Femur (tissue), 1 donor: ENCODE data around the gene RPL23.

Source experiments
- DNase-seq: peaks from one replicate; pipeline ENCODE4 v3.0.0-alpha.2; 2017

The RPL23 gene

DNA sequence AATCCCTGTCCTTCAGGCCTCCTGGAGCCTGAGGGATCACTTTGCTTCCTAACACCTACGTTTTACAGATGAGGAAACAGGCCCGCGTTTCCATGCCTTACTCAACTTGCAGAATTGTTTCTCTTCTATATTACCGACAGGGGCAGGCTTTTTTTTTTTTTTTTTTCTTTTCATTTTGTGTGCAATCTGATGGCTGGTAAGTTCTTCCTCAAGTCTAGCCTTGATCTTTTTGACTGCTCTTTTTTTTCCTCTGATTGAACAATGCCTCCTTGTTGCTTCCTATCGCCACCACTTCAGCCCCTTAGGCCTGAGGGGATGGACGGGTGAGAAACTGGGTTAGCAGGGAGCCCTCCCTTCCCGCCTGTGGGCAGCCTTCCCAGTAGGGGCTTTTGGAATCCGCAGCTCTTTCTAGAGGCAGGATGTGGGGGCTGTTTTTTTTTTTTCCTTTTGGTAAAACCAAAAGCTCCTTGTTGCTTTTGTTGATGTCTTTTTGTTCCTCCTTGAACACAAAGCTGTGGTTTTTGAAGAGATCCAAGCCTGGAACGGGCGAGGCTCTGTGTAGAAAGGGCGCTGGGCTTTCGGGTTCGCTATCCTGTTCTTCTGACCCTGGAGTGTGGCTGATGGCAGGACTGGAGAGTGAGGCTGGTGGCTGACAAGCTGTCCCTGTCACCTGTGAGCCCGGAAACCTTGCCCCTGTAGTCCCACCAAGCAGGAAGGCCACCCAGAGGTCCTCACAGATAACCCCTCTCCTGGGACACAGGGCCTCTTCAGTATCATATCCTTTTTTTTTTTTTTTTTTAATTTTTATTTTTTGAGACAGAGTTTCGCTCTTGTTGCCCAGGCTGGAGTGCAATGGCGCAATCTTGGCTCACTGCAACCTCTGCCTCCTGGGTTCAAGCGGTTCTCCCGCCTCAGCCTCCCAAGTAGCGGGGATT is 30.3 kb upstream of the RPL23 start:
- no peak for DNase-seq

DNA sequence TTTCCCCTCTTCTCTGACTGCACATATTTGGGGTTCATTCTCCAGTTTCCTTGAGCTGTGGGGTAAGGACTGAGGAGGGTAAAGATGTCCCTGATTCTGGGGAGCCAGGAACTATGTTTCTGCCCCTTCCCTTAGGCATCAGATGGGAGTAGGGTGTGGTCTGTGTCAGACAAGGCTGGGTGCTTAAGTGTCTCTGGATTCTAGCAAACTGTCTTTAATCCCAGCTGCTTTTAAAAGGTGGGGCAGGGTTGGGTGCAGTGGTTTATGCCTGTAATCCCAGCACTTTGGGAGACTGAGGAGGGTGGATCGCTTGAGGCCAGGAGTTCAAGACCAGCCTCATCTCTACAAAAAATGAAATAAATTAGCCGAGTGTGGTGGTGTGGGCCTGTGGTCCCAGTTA is 29.3 kb upstream of the RPL23 start:
- no peak for DNase-seq

DNA sequence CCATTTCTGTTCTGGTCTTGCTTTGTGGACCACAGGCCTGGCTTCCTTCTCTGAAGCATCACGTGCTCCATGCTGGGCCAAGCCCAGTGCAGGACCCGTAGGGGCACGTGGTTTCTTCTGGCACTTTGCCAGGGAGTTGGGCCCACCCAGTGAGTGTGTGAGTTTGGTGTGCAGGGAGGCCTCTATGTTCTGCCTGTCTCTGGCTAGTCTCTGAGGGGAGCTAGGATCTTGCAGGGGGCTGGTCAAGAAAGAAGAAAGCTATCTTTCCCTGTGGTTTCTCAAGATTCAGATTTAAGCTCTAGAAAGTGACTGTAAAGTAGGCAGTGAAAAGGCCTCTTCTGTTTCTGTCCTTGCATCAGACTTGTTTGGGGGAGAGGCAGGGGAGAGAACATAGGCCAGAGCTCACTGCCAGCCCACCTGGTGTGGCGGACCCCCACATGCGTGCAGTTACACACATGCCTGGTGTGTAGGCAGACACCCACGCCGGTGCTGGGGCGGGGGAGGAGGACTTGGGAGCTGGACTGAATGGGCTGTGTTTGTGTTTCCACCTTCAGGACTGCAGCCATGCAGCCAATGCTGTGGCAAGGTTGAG is 28.2 kb upstream of the RPL23 start:
- DNase-seq = peak; percentile 85

DNA sequence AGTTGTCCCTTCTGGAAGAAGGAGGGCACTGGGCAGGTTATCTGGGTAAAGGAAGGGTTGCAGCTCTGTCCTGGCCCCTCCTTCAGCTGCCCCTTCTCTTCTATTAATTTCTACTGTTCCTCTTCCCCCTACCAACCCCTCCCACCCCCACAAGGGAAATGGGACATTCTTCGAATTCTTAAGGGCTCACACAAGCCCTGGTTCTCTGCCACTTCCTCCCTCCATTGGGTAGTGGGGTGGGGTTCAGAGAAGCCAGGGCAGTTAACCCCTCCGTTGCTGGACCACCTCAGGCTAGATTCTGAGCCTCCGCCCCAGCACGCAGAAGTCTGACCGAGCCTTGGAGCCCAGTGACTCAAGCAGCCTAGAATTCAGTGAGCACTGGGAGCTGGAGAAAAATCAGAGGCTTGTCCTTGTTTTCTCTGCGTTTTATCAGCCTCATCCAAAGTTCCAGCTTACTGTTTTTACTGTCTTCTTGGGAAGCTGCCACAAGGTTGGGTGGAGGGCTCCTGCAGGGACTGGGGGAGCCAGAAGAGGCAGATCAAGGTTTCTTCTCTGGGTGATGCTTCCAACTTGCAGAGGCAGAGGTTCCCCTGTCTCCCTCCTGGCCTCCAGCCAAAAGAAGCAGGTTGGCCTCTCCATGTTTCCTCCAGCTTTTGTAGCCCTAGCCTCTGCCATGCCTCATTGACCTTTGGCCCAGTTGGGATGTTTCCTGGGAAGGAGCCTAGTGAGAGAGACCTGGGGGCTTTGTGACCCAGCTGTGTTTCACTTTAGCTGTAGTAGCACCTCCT is 26.6 kb upstream of the RPL23 start:
- peak; percentile 82 for DNase-seq

DNA sequence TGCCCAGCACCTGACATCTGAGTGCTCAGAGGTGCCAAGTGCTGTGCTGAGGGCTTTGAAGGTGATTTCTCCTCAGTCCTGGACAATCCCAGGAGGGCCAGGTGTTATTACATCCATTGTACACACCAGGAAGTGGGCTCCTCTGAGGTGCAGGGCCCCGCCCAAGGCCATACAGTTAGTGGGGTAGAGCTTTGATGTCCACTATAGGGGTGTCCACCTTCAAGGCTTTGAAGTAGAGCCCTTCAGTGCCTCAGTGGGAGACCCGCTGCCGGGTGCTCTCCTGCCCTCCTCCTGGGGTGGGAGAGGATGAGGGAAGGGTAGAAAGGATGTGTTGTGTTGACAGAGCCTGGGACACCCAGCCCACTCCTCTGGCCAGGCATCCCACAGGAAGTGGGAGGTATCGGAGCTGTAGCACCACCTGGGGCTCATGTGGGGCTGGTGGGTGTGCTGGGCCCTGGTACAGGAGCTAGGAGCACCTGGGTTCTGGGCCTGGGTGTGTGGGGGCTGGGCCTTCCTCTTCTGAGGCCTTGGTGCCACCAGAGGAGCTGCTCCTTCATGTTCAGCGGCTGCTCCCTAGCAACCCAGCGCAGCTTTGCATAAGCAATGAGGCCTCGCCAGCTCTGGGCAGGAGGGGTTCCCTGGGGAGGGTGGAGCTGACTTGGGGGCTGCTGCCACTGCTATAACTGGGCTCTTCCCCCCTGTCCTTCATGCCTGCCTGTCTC is 23.8 kb upstream of the RPL23 start:
- peak; percentile 59 for DNase-seq

DNA sequence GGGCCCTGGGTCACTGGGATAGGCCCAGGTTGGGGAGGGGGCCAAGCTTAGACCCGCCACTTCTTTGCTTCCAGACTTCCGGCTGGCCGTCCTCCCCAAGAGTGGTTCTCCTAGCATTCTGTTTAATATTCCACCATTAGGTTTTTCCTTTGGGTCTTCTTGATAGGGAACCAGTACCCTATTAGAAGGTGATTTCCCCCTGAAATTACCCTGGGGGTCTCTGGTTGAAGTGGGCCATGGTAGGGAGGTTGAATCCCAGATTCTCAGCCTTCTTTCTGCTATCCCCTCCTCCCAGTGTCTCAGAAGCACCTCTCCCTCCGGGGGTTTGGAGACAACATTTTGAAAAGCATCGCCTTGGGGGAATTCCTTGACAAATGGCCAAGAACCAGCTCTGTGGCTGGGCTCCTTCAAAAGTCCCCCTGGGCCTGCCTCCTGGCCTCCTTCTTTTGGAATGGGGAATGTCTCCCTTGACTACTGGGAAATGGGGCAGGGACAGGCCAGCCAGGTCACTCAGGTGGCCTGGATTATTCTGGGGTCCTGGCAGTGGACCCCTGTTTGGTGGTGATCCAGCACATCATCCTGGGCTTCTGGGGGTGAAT is 22.1 kb upstream of the RPL23 start:
- no peak for DNase-seq

DNA sequence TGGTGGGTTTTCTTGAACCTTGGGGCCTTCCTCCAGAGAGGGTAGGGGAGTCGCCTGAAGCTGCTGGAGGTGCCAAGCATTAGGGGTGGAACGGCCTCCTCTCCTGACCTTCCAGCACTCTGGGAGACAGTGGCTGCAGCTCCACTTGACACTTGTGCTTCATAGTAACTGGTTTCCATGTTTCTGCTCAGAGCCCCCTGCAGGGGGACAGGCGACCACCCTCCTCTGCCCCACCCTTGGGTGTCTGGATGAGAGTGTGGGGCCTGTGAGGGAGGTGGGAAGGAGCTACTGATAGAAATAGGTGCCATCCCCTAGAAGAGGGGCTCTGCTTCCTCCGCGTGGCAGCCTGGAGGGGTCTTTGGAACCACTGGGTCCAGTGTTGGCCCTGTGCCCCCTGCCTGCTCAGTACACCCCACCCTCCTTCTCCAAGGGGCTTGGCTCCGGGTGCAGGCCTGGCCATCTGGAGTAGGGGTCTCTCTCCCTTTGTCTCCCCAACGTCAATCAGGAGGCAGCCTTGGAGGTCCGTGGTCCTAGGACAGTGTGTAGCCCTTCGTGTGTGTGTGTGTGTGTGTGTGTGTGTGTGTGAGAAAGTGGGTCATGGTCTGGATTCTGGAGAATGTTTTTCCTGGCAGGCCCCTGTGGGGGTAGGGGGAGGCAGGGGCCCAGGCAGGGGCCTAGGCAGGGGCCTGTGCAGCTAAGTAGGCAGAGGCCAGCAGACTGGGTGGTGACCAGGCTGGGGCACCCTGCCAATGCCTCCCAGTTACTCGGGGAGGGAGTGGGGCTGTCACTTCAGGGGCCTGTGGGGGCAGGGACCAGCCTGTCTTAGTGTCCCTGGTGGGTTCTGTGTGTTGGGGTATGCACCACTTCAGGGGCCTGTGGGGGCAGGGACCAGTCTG is 21.2 kb upstream of the RPL23 start:
- DNase-seq = peak; percentile 54

DNA sequence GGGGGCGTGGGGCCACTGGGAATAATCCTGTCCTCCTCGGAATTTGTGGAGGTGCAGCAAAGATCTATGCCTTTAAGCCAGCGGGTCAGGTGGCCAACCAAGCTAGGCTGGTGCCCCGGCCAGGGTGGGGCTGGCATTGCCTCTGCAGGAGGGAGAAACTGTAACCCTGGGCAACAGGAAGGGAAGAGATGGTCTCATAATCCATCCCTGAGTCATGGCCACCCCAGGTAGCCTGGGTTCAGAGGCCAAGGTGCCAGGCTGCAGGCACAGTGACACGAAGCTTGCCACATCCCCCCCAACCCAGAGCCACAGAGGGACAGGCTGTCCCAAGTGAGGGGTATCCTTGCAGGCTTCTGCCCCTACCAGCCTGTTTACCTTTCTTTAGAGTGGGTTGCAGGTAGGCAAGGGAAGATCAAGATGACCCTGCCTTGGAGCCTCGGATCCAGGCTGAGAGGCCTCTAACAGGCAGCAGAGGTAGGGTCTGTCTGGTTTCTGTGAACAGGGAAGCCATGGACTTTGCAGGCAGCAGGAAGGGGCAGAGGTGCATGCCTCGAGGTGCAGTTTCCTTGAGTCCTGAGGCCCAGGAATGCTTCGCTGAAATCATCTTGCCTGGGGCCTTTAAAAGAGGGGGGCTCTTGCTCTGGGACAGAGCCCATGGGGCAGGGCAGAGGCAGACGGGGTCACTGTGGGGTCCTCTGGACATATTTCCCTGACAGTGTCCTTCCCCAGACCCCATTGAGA is 20.3 kb upstream of the RPL23 start:
- DNase-seq = no peak

DNA sequence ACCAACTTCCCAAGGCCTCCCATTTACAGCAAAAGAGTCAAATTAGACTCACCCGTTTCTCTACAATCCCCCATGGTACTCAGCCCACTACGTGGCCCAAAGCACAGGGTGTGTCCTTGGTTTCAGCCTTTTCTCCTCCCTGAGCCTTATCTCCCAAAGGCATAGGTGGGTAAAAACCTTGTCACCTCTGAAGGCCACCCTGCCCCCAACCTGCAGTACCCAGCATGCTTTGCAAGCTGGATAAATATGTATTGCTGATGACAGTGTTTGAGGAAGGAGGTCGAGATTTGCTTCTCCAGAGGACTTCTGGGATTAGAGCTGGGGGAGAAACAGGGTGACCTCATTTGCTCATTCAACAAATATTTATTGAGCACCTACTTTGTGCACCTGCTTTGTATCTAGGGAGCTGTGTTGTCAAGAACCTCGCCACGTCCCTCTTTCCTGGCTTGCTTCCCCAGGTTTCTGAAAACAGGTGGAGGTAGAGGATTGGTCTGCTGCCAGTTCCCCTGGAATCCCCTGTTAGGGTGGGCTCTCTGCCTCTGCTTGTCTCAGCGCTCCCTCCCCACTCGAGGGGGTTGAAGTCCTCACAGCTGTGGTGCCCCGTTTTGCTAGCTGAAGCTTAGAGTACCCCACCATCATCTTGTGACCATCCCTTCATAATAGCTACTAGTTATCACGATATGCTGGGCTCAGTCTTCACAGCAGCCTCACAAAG is 19.3 kb upstream of the RPL23 start:
- no peak for DNase-seq

DNA sequence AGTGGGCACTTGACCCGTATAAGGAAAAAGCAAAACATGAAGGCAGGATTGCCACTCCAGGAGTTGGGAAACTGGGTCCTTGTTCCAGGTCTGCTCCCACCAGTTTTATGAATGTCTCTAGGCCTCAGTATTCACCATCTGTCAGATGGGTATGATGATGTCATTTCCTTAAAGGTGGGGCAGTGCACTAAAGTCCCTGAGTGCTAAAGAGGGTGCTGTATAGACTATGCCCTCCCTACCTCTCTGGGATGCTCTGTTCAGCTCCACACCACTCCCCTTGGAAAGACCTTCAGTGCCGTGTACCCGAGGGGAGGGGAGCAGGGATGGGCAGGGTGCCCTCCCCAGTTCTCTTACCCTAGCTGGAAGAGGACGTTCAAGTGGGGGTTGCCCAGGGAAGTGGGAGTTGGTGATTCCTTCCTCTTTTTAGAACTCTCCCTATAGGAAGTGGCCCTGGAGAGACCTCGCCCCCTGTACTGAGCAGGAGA is 18.5 kb upstream of the RPL23 start:
- no peak for DNase-seq

DNA sequence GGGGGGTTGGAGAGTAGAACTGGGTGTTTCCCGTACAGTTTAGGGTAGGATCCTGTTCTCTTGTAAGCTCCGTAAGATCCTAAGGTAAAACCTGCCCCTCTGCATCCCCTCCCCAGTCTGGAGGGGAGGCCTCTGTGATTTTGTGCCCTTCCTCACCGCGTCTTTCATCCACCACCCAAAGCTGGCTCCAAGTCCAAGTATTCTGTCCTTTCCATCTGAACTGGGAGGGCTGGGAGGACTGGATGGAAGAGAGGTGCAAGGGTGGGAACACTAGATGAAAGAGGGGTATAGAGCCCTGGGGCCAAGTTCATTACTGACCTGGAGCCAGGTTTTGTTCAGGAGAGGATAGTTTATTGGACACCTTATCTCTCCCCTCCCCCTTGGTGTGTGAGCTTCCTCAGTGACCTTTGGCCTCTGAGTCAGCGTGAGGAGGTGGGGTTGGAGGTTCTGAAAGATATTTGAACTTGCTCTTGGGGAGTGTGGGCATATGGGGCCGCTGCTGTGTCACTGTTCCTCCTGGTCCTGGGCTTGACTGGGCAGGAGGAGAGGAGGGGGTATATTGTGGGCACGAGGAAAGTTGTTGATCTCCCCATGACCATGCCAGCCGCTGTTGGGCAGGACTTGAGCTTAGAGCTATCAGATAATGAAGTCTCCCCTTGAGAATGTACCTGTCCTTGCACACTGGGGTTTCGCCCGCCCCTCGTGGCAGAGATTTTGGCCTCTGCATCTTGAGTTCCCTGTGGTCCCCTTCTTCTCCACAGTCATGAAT is 17.9 kb upstream of the RPL23 start:
- DNase-seq = no peak

DNA sequence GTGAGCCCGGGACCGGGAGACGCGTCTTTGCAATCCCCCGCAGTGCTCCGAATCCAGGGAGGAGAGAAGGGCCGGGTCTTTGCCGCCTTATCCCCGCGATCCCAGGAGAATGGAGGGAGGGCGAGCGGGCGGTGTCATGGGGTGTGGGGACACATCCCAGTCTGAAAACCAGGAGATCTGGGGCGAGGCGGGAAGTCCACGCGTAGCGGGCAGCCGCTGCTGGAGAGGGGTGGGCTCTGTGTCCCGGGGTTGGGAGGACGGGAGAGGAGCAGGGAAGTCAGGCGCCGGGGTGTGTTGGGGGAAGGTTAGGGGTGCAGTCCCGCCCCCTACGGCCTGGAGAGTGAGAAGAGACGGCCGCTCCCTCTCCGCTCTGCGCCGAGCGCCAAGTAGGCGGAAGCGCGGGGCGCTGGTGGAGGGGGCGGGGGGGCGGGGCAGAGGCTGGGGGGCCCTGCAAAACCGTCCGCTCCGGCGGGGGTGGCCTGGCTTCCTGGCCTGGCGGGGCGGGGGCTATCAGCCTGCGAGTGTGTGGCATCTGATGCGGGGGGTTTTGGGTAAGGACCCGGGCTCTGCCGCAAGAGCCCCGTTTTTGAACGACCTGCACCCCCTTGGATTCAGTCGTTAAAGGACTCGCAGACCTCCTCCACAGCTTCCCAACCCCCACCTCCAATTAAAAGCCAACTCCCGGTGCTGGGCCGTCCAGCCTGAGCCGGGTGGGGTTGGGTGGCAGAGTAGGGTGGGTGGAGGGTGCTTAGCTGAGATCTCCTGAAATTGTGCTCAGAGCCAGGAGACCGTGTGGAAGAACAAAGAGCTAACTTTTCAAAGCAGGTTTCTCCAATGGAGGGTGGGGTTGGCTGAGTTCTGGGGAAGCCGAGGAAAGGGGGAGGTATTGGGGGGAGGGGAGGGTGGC is 17.0 kb upstream of the RPL23 start:
- DNase-seq = peak; percentile 90

DNA sequence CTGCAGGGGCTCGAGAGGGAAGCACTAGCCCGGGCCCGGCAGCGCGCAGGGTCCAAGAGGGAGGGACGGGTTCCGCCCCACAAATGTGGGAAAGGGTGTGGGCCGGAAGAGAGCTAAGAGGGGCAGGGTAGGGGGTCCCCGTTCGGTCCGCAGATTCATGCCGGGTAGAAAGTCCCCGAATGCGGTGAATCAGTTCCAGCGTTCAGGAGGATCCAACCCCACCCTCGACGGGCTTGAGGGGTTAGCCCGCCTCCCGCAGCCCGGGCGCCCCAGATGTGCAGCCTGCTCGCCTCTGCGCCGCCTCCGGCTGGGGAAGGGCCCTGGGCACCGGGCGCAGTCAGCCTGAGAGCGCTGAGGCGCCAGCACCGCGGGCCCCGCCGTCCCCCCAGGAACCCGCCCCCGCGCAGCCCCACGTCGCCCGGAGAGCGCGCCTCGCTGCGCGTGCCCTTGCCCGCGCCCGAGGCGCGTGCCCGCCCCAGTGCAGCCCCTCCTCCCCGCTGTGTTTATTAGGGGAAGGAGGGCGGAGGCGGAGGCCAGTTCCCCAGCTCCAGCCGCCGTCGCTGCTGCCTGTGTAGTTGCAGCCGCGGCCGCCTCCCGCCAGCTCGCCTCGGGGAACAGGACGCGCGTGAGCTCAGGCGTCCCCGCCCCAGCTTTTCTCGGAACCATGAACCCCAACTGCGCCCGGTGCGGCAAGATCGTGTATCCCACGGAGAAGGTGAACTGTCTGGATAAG is 16.2 kb upstream of the RPL23 start, which contains the start of gene LASP1:
Gene LASP1 (plus strand): TSS at position 533 of the 733 bp plus-strand sequence. CDS start 132 bp downstream, at position 665.
- peak; percentile 94 for DNase-seq

DNA sequence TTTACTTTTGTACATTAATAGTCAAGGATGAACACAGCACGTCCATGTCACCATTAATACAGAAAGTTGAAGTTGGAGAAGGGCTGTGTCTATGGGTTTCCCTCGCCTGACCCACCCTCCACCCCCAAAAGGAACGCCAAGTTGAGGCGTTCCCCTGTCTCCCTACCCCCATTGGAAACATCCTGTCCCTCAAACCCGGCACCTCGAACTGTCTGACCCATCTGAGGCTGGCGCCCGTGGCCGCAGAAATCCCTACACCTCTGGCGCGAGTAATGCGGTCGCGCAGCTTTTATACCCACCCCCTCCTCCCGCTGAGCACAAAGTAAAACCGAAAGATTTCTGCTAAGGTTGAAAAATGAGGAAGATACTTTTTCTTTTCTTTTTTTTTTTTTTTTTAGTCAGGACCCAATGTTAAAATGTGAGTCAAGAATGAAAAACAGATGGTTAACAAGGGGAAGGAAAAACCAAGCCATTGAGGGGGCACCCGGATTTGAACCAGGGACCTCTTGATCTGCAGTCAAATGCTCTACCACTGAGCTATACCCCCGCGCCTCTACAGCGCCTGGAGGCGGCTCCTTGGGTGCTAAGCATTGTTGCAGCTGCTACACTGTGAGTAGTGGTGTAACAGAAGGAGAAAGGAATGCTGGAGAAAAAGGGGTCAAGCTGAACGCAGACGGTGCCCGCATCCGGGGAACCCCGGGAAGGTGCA is 15.4 kb upstream of the RPL23 start:
- DNase-seq = peak; percentile 97

DNA sequence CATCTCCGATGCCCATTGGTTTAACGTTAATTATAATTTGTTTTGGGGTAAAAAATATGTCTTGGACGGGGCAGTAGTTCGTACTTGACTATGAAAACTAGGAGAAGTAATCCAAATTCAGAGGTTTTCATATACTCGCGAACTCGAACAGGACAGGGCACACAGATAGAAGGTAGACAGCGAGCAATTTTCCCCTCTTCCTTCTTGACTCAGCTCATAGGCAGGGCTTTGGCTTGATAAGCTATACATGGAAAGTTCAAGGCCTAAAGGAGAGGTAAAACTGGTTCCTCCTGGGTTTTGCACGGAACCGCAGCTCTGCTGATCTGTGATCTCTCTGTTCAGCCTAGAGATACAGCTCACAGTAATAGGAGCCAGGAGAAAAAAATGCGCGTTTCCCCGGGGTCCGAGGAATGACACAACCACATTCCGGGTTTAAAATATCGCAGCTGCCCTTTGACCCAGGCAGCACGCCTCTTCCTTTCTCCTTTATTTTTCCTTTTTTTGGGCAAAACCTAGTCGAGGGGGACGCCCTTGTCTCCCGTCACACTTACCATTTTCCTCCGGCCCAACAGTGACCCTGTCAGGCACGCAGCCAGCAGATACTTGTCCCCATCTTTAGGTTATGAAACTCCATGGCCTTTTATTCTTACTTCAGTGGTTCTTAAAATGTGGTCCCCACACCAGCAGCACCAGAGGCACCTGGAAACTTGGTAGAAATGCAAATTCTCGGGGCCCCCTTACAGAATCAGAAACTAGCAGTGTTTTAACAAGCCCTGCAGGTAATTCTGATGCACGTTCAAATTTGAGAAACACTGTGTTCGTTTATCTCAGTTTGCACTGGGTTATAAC is 14.7 kb upstream of the RPL23 start:
- DNase-seq = peak; percentile 53
